ENCODE results near the gene MAN2A2. TPM values are rescaled to one million over a fixed set of nuclear protein-coding genes. Genes with fewer than 3 reads are reported as not detected.

MAN2A2 gene
- total RNA-seq, 6 experiments from 2014 or later = 41.4 to 91.6 (median 59.8) TPM

DNA sequence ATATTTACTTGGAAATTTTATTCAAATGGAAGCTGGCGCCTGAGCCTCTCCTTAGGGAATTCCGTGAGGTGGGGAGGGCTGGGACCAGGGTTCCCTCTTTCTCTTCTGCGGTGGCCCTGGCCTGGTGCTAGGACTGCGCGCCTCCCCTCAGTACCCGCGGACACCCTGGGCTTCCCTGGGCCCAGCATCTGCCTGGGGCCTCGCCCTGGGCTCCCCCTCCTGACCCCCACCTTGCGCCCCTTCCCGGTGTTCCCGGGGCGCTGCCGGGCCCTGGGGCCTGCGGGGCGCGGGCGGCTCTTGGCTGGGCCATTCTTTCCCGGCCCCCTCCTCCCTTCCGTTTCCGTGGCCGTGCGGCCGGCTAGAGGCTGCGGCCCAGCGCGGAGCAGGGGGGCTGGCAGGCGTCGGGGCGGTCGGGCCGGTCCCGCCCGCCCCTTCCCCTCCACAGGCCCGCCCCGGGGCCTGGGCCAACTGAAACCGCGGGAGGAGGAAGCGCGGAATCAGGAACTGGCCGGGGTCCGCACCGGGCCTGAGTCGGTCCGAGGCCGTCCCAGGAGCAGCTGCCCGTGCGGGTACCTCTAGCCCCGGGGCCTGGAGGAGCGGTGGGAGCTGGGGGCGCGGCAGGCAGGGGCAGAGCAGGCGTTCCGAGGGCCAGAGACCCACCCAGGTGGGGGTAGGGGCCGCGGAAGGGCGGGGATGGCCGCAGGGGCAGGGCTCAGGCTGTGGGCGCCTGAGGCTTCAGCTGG is 19.0 kb upstream of the MAN2A2 start, which contains the start of gene FES:
TSS of gene FES (plus strand) at position 529 of the 743 bp plus-strand sequence. CDS start 542 bp downstream, outside the sequence.
- H3K4me1 ChIP-seq = peaks cover 0 to 56% (median 25%) of the 10 kb centered on the region in 4 donors
- DNase-seq (peak; percentile 81 to 86 (median 83)), ATAC-seq (peak; percentile 43 to 57 (median 49))
- 9% methylated on average over 7 of the region's 58 CpGs for WGBS (ENCODE audit: insufficient coverage, low coverage, low lambda C conversion rate, missing lambda C conversion rate)
- H3K27ac ChIP-seq = peak within 1 kb of the TSS; percentile 90 to 99 (median 99)
- intact Hi-C loops (cut with DNase I) = no loop called here
- H3K36me3 ChIP-seq = peaks cover 2 to 35% (median 17%) of the 10 kb centered on the region in 4 donors
- peak; percentile 71 for TF ChIP-seq POLR2A (IDR thresholded peaks at IDR 0.05)
- TF ChIP-seq, protein P1, sequence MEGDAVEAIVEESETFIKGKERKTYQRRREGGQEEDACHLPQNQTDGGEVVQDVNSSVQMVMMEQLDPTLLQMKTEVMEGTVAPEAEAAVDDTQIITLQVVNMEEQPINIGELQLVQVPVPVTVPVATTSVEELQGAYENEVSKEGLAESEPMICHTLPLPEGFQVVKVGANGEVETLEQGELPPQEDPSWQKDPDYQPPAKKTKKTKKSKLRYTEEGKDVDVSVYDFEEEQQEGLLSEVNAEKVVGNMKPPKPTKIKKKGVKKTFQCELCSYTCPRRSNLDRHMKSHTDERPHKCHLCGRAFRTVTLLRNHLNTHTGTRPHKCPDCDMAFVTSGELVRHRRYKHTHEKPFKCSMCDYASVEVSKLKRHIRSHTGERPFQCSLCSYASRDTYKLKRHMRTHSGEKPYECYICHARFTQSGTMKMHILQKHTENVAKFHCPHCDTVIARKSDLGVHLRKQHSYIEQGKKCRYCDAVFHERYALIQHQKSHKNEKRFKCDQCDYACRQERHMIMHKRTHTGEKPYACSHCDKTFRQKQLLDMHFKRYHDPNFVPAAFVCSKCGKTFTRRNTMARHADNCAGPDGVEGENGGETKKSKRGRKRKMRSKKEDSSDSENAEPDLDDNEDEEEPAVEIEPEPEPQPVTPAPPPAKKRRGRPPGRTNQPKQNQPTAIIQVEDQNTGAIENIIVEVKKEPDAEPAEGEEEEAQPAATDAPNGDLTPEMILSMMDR (IDR thresholded peaks at IDR 0.05) = no peak
- peak within 1 kb of the TSS; percentile 54 to 62 (median 59) for H3K4me3 ChIP-seq
- H3K9me3 ChIP-seq = no peaks in the 10 kb centered on the region
- H3K27me3 ChIP-seq = no peaks in the 10 kb centered on the region

DNA sequence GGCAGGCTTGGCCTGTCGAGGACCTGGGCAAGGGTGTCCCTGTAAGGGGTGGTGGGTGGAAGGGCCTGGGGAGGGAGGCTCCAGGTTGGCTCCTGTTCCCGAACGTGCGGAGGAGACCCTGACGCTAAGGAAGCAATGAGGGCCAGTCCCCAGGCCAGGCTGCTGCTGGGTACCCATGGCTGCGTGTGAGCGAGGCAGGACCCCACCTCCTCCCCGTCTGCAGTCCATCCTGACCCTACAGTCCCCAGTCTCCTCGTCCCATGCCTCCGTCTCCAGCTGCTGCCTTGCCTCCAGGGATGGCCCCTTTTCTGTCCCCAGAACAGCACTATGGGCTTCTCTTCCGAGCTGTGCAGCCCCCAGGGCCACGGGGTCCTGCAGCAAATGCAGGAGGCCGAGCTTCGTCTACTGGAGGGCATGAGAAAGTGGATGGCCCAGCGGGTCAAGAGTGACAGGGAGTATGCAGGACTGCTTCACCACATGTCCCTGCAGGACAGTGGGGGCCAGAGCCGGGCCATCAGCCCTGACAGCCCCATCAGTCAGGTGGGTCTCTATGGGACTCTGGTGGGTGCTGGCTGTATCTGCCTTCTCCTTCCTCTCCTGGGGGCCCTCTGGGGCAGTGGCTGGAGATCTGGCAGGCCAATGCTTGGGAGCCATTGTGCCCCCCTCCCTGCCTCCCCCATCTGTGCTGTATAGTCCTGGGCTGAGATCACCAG is 18.2 kb upstream of the MAN2A2 start:
- Histone ChIP-seq H3K27me3 (no peaks in the 10 kb centered on the region), H3K9me3 (no peaks in the 10 kb centered on the region), H3K36me3 (peaks cover 0 to 35% (median 14%) of the 10 kb centered on the region in 4 donors), H3K4me1 (peaks cover 0 to 56% (median 25%) of the 10 kb centered on the region in 4 donors), H3K27ac (peak overlapping the region; percentile 90 to 99 (median 99)), H3K4me3 (peak overlapping the region; percentile 54 to 62 (median 59))
- intact Hi-C loops (cut with DNase I) = loop anchor here in 1 of 2 donors (5.0 kb wide), 1 partner anchor 238 kb away; no protein-coding TSS in a partner anchor
- peak; percentile 36 to 57 (median 56) for DNase-seq
- TF ChIP-seq, protein P1 (IDR thresholded peaks at IDR 0.05) = no peak
- no peak for TF ChIP-seq POLR2A (IDR thresholded peaks at IDR 0.05)
- WGBS (ENCODE audit: insufficient coverage, low coverage, low lambda C conversion rate, missing lambda C conversion rate) = 40% methylated on average over 4 of the region's 16 CpGs
- peak in 2 of 4 donors; percentile 1 to 3 for ATAC-seq

DNA sequence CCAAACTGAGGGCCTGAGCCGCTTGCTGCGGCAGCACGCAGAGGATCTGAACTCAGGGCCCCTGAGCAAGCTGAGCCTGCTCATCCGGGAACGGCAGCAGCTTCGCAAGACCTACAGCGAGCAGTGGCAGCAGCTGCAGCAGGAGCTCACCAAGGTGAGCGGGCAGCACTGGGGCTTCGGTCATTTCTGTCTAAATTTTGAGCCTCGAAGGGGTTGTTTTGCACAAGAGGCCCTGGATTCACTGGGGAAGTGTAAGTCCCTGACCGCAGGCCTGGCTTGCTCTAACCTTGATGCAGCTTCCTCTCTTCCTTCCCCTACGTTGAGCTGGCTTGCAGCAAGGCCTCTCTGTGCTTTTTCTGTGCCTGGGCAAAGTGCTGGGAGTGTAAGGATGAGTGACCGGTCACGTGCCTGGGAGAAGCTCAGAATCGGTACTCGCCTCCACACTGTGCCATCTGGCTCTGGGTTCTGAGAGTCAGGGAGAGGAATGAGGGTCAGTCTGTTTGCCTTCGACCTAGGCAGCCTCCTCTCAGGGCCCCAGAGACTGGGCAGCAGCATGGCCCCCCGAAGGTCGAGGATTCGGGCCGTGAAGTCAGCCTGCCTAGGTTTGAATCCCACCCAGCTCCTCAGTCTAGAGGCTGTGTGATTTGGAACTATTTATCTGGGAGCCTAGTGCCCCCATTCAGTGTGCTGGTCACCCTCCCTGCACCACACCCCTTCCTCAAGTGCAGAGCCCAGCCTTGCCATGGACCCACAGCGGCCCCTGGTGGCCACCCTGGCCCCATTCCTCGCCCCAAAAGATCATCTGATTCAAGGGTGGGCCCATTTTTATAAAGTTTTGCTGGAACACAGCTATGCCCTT is 17.4 kb upstream of the MAN2A2 start:
- peak; percentile 82 to 84 (median 83) for DNase-seq
- Histone ChIP-seq H3K4me1 (peaks cover 0 to 56% (median 25%) of the 10 kb centered on the region in 4 donors), H3K9me3 (no peaks in the 10 kb centered on the region), H3K27ac (peak overlapping the region; percentile 90 to 99 (median 99)), H3K4me3 (peak overlapping the region; percentile 54 to 62 (median 59)), H3K27me3 (no peaks in the 10 kb centered on the region), H3K36me3 (peaks cover 0 to 35% (median 11%) of the 10 kb centered on the region in 4 donors)
- TF ChIP-seq, protein P1 (IDR thresholded peaks at IDR 0.05) = peak; percentile 95 to 98 (median 96)
- TF ChIP-seq POLR2A (IDR thresholded peaks at IDR 0.05) = peak; percentile 22
- WGBS (ENCODE audit: insufficient coverage, low coverage, low lambda C conversion rate, missing lambda C conversion rate) = 21% methylated on average over 10 of the region's 23 CpGs
- peak; percentile 52 to 61 (median 56) for ATAC-seq
- intact Hi-C loops (cut with DNase I) = loop anchor here in 1 of 2 donors (5.0 kb wide), 1 partner anchor 238 kb away; no protein-coding TSS in a partner anchor

DNA sequence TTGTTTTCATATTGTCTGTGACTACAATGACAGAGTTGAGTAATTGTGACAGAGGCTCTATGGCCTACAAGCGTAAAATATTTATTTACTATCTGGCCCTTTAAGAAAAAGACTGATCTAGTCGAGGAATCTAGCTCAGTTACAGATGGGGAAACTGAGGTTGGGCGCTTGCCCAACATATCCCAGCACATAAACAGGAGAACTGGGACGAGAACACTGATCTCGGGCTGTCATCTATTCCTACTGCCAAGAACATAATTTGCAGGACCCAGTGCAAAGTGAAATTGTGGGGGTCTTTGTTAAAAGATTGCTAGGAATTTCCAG is 16.8 kb upstream of the MAN2A2 start:
- intact Hi-C loops (cut with DNase I) = loop anchor here in 1 of 2 donors (5.0 kb wide), 1 partner anchor 239 kb away; no protein-coding TSS in a partner anchor
- Histone ChIP-seq H3K36me3 (peaks cover 0 to 35% (median 7%) of the 10 kb centered on the region in 4 donors), H3K9me3 (no peaks in the 10 kb centered on the region), H3K27ac (peak overlapping the region in 2 of 3 donors; percentile 90 to 99), H3K27me3 (no peaks in the 10 kb centered on the region), H3K4me3 (no peak overlapping the region), H3K4me1 (peaks cover 0 to 53% (median 25%) of the 10 kb centered on the region in 4 donors)
- DNase-seq (peak in 1 of 3 donors; percentile 32), ATAC-seq (no peak)
- WGBS (ENCODE audit: insufficient coverage, low coverage, low lambda C conversion rate, missing lambda C conversion rate) = 17% methylated on average over 4 of the region's 5 CpGs
- no peak for TF ChIP-seq POLR2A (IDR thresholded peaks at IDR 0.05)
- TF ChIP-seq, protein P1 (IDR thresholded peaks at IDR 0.05) = peak in 1 of 4 donors; percentile 12

Measured in right lobe of liver (tissue), 6 donors.